Esophagus muscularis mucosa (tissue), 4 donors: ENCODE results near the gene TNFAIP6.

Experiments
- CTCF ChIP-seq, 3 experiments: fragments of 200-600 bp in 2 of 3; fragments of 450-650 bp in 1 of 3; sonication (generic) in 2 of 3; IDR thresholded peaks; one replicate each; pipeline ENCODE4 v1.5.1; 2017 to 2019; ENCODE audit warnings: antibody characterized with exemption in 3 of 3, mild to moderate bottlenecking in 2 of 3, moderate library complexity in 1 of 3
- EP300 ChIP-seq: sonication (generic); formaldehyde crosslinking; IDR thresholded peaks from one replicate; pipeline ENCODE4 v1.6.1; 2017; ENCODE audit warnings: antibody characterized with exemption
- POLR2A ChIP-seq: fragments of 450-650 bp; IDR thresholded peaks from one replicate; pipeline ENCODE4 v1.6.1; 2017; ENCODE audit warnings: antibody characterized with exemption, moderate library complexity, mild to moderate bottlenecking, low read depth
- POLR2AphosphoS5 ChIP-seq, 2 donors: sonication (generic); formaldehyde crosslinking; IDR thresholded peaks; one replicate each; pipeline ENCODE4 v1.6.1; 2017; ENCODE audit warnings: antibody characterized with exemption in 2 of 2

- TF ChIP-seq CTCF (IDR thresholded peaks at IDR 0.05) (no peak), EP300 (no peak), POLR2A (no peak), POLR2AphosphoS5 (IDR thresholded peaks at IDR 0.05) (no peak)
These were observed 20.5 kb upstream of the TNFAIP6 start for GRCh38 chr2:151336863-151337371.
